K562 (cell line): ENCODE measurements around the gene SLC1A5. TPM values are rescaled to one million over a fixed set of nuclear protein-coding genes. Genes with fewer than 3 reads are reported as not detected.

Experiments used
- CBX2 ChIP-seq: fragments of 200-600 bp; sonication (generic); IDR thresholded peaks from one replicate; pipeline ENCODE4 v1.6.1; 2012; ENCODE audit warnings: mild to moderate bottlenecking, low read length, inconsistent platforms; ENCODE audit not compliant: insufficient read depth, poor library complexity, severe bottlenecking
- CREM ChIP-seq: IDR thresholded peaks from 2 replicates; pipeline ENCODE4 v1.6.1; 2014; ENCODE audit warnings: antibody characterized with exemption, low read depth
- HMG20B ChIP-seq: fragments of 250-450 bp; sonication (Bioruptor Pico); IDR thresholded peaks from 2 replicates; pipeline ENCODE4 v1.5.0; 2021; ENCODE audit warnings: mild to moderate bottlenecking
- PHF21A ChIP-seq: fragments of 450-650 bp; IDR thresholded peaks from 2 replicates; pipeline ENCODE4 v1.6.1; 2017; ENCODE audit warnings: low read depth, borderline replicate concordance
- PHTF2 ChIP-seq: fragments of 250-450 bp; sonication (Bioruptor Pico); IDR thresholded peaks from 2 replicates; pipeline ENCODE4 v1.5.0; 2021; ENCODE audit warnings: mild to moderate bottlenecking
- POLR2AphosphoS5 ChIP-seq: IDR thresholded peaks from 2 replicates; pipeline ENCODE4 v1.6.1; 2011; ENCODE audit warnings: mild to moderate bottlenecking, low read depth, low read length, moderate library complexity; ENCODE audit not compliant: control insufficient read depth, insufficient read depth
- TAF15 ChIP-seq: fragments of 200-400 bp; formaldehyde crosslinking; IDR thresholded peaks from 2 replicates; pipeline ENCODE4 v1.6.1; 2017; ENCODE audit warnings: mild to moderate bottlenecking, low read depth, low read length, moderate library complexity
- ZEB2 ChIP-seq: fragments of 450-650 bp; IDR thresholded peaks from 2 replicates; pipeline ENCODE4 v1.6.1; 2016
- ZNF316 ChIP-seq: fragments of 450-650 bp; IDR thresholded peaks from 2 replicates; pipeline ENCODE4 v1.6.1; 2016
- polyA plus RNA-seq, 8 experiments: library from polyadenylated mRNA; depleted of rRNA in 4 of 8; stranded (reverse) in 5 of 8; unstranded in 3 of 8; fragments of >200 nt; fragmentation: Nextera tagmentation in 2 of 8; fragmentation: Illumina TruSeq in 1 of 8; extraction: Ambion mirVana in 2 of 8; extraction: Trizol in 1 of 8; gene quantifications; 2 replicates each; pipeline versions ENCODE4 v1.2.1 to v1.2.3, GENCODE V29; 2011 to 2014; ENCODE audit warnings: inconsistent platforms in 1 of 8, missing spikeins in 1 of 8
- total RNA-seq, 7 experiments: library from RNA; depleted of rRNA in 6 of 7; stranded (reverse); fragments of >200 nt in 6 of 7; fragmentation: Illumina TruSeq in 2 of 7; extraction: Trizol in 2 of 7; gene quantifications; 2 replicates each; pipeline versions ENCODE4 v1.2.1 to v1.2.3, GENCODE V29; 2011 to 2021; ENCODE audit warnings: low replicate concordance in 1 of 7
- TF ChIP-seq, protein P1 (sequence below), 3 experiments: fragments of 200-800 bp in 1 of 3; fragments of 250-450 bp in 1 of 3; fragments of 450-650 bp in 1 of 3; sonication (Bioruptor Pico) in 1 of 3; sonication (Bioruptor generic) in 1 of 3; formaldehyde crosslinking in 1 of 3; IDR thresholded peaks; 2 replicates each; pipeline versions ENCODE4 v1.6.1 to v1.8.0; 2016 to 2022; ENCODE audit warnings: mild to moderate bottlenecking in 2 of 3, missing genetic modification characterization in 2 of 3, missing compliant biosample characterization in 1 of 3, moderate library complexity in 1 of 3
- TF ChIP-seq, protein P2 (sequence below): fragments of 450-650 bp; formaldehyde crosslinking; IDR thresholded peaks from 2 replicates; pipeline ENCODE4 v1.4.0; 2022; ENCODE audit warnings: mild to moderate bottlenecking, moderate library complexity
- TF ChIP-seq, protein P3 (sequence below): fragments of 450-650 bp; formaldehyde crosslinking; IDR thresholded peaks from 2 replicates; pipeline ENCODE4 v1.4.0; 2022; ENCODE audit warnings: missing genetic modification characterization
- TF ChIP-seq, protein P4 (sequence below): fragments of 450-650 bp; IDR thresholded peaks from 2 replicates; pipeline ENCODE4 v1.6.1; 2016; ENCODE audit warnings: borderline replicate concordance
- TF ChIP-seq, protein P5 (sequence below): fragments of 450-650 bp; IDR thresholded peaks from 2 replicates; pipeline ENCODE4 v1.6.1; 2016; ENCODE audit warnings: missing biosample characterization, missing genetic modification characterization

Gene SLC1A5
- total and polyA plus RNA-seq, 9 of the 15 experiments (the other 6 are each of a cell fraction or from before 2014, with no cell fraction given), result 31.2 to 417 (median 134) TPM

DNA sequence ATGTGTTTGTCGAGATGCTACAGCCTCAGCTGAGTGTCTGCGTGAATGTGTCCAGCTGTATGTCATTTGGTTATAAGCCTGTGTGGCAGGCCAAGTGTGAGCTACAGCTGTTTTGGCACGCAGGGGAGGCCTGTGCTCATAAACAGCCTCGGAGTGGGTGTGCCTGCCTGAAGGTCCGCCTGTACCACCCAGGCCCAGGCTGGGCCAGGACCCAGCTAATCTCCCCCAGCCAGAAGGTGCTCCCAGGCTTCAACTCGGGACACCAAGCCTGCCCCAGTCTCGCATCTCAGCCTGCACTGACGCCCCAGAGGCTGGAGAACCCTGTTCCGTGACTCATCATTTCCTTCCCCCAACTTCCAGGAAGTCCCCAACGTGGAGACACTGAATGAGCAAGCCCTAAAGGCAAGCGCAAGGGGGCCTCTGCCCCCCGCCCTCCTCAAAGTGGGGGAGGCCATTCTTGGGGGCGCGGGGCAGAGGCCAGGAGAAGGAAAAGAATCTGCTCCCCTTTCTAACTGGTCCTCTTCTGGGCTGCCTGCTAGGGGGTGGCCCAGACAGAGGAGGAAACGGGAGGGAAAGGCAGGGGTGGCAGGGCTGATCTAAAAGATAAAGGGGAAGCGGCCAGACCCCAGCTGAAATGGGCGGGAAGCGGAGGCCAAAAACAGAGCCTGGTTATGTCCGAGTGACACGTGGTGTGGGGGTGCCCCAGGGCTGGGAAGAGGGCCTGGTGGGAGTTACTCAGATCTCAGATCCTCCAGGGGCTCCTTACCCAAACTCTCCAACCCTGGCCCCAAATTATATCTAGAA is 2.0 kb downstream of the SLC1A5 start (continued):
- TF ChIP-seq, protein P1, sequence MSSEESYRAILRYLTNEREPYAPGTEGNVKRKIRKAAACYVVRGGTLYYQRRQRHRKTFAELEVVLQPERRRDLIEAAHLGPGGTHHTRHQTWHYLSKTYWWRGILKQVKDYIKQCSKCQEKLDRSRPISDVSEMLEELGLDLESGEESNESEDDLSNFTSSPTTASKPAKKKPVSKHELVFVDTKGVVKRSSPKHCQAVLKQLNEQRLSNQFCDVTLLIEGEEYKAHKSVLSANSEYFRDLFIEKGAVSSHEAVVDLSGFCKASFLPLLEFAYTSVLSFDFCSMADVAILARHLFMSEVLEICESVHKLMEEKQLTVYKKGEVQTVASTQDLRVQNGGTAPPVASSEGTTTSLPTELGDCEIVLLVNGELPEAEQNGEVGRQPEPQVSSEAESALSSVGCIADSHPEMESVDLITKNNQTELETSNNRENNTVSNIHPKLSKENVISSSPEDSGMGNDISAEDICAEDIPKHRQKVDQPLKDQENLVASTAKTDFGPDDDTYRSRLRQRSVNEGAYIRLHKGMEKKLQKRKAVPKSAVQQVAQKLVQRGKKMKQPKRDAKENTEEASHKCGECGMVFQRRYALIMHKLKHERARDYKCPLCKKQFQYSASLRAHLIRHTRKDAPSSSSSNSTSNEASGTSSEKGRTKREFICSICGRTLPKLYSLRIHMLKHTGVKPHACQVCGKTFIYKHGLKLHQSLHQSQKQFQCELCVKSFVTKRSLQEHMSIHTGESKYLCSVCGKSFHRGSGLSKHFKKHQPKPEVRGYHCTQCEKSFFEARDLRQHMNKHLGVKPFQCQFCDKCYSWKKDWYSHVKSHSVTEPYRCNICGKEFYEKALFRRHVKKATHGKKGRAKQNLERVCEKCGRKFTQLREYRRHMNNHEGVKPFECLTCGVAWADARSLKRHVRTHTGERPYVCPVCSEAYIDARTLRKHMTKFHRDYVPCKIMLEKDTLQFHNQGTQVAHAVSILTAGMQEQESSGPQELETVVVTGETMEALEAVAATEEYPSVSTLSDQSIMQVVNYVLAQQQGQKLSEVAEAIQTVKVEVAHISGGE (CRISPR knock-in tag; IDR thresholded peaks at IDR 0.05), result no peak; a peak in 1 of 6 replicates
- TF ChIP-seq, protein P2, sequence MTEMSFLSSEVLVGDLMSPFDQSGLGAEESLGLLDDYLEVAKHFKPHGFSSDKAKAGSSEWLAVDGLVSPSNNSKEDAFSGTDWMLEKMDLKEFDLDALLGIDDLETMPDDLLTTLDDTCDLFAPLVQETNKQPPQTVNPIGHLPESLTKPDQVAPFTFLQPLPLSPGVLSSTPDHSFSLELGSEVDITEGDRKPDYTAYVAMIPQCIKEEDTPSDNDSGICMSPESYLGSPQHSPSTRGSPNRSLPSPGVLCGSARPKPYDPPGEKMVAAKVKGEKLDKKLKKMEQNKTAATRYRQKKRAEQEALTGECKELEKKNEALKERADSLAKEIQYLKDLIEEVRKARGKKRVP (CRISPR knock-in tag), result 0 out of 2 replicates have a peak, but pooled peaks have one; percentile 6
- TF ChIP-seq PHTF2, result no peak
- TF ChIP-seq, protein P3, sequence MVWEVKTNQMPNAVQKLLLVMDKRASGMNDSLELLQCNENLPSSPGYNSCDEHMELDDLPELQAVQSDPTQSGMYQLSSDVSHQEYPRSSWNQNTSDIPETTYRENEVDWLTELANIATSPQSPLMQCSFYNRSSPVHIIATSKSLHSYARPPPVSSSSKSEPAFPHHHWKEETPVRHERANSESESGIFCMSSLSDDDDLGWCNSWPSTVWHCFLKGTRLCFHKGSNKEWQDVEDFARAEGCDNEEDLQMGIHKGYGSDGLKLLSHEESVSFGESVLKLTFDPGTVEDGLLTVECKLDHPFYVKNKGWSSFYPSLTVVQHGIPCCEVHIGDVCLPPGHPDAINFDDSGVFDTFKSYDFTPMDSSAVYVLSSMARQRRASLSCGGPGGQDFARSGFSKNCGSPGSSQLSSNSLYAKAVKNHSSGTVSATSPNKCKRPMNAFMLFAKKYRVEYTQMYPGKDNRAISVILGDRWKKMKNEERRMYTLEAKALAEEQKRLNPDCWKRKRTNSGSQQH (CRISPR knock-in tag), result no peak
- TF ChIP-seq CREM, result peak; percentile 52
- TF ChIP-seq HMG20B (CRISPR knock-in tag), result no peak
- peak; percentile 88; the same call in 1 of the 2 replicates for TF ChIP-seq PHF21A
- no peak for TF ChIP-seq CBX2
- TF ChIP-seq ZNF316, result peak; percentile 97
- no peak for TF ChIP-seq TAF15
- TF ChIP-seq, protein P4, sequence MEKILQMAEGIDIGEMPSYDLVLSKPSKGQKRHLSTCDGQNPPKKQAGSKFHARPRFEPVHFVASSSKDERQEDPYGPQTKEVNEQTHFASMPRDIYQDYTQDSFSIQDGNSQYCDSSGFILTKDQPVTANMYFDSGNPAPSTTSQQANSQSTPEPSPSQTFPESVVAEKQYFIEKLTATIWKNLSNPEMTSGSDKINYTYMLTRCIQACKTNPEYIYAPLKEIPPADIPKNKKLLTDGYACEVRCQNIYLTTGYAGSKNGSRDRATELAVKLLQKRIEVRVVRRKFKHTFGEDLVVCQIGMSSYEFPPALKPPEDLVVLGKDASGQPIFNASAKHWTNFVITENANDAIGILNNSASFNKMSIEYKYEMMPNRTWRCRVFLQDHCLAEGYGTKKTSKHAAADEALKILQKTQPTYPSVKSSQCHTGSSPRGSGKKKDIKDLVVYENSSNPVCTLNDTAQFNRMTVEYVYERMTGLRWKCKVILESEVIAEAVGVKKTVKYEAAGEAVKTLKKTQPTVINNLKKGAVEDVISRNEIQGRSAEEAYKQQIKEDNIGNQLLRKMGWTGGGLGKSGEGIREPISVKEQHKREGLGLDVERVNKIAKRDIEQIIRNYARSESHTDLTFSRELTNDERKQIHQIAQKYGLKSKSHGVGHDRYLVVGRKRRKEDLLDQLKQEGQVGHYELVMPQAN, result peak; percentile 96
- peak; percentile 66; the same call in 1 of the 2 replicates for TF ChIP-seq ZEB2
- TF ChIP-seq POLR2AphosphoS5, result peak; percentile 65
- TF ChIP-seq, protein P5, sequence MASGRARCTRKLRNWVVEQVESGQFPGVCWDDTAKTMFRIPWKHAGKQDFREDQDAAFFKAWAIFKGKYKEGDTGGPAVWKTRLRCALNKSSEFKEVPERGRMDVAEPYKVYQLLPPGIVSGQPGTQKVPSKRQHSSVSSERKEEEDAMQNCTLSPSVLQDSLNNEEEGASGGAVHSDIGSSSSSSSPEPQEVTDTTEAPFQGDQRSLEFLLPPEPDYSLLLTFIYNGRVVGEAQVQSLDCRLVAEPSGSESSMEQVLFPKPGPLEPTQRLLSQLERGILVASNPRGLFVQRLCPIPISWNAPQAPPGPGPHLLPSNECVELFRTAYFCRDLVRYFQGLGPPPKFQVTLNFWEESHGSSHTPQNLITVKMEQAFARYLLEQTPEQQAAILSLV, result no peak
